H9 (cell line): ENCODE results near the gene DTNBP1. TPM values are rescaled to one million over a fixed set of nuclear protein-coding genes. Genes with fewer than 3 reads are reported as not detected.
A peak's percentile ranks its signal among the peaks of the same experiment; 100 is the strongest.

Experiments
- DNase-seq: peaks from one replicate; pipeline ENCODE4 v3.0.0-alpha.2; 2017
- H2AFZ ChIP-seq: one replicate; pipeline ENCODE4 v1.6.1; 2013; ENCODE audit warnings: mild to moderate bottlenecking, low read length, control low read depth, moderate library complexity
- H2AK5ac ChIP-seq: 2 replicates; pipeline ENCODE4 v1.6.1; 2013; ENCODE audit warnings: low read length, control low read depth, mixed read lengths; ENCODE audit not compliant: insufficient read length
- H2BK120ac ChIP-seq: one replicate; pipeline ENCODE4 v1.6.1; 2013; ENCODE audit warnings: low read depth, mild to moderate bottlenecking, low read length, control low read depth, inconsistent platforms; ENCODE audit not compliant: poor library complexity, severe bottlenecking
- H2BK12ac ChIP-seq: 2 replicates; pipeline ENCODE4 v1.6.1; 2013; ENCODE audit warnings: low read length, control low read depth, mixed read lengths, low read depth; ENCODE audit not compliant: insufficient read length
- H2BK15ac ChIP-seq: 2 replicates; pipeline ENCODE4 v1.6.1; 2013; ENCODE audit warnings: low read depth, low read length, control low read depth
- H2BK20ac ChIP-seq: one replicate; pipeline ENCODE4 v1.6.1; 2013; ENCODE audit warnings: low read depth, mild to moderate bottlenecking, low read length, control low read depth, inconsistent platforms; ENCODE audit not compliant: poor library complexity, severe bottlenecking
- H2BK5ac ChIP-seq: 2 replicates; pipeline ENCODE4 v1.6.1; 2013; ENCODE audit warnings: low read length, control low read depth, mixed read lengths; ENCODE audit not compliant: insufficient read length
- H3K14ac ChIP-seq: 2 replicates; pipeline ENCODE4 v1.6.1; 2013; ENCODE audit warnings: low read length, control low read depth; ENCODE audit not compliant: insufficient read depth
- H3K18ac ChIP-seq: 2 replicates; pipeline ENCODE4 v1.6.1; 2013; ENCODE audit warnings: low read depth, mild to moderate bottlenecking, mixed read lengths, low read length, control low read depth; ENCODE audit not compliant: insufficient read length
- H3K23ac ChIP-seq: 2 replicates; pipeline ENCODE4 v1.6.1; 2013; ENCODE audit warnings: low read length, control low read depth, mixed read lengths, low read depth; ENCODE audit not compliant: insufficient read length
- H3K23me2 ChIP-seq: 2 replicates; pipeline ENCODE4 v1.6.1; 2013; ENCODE audit warnings: low read depth, mild to moderate bottlenecking, mixed read lengths, low read length, control low read depth; ENCODE audit not compliant: insufficient read length, poor library complexity, severe bottlenecking
- H3K27ac ChIP-seq: 2 replicates; pipeline ENCODE4 v1.5.1; 2013; ENCODE audit warnings: low read length, control low read depth, mixed read lengths, low read depth; ENCODE audit not compliant: insufficient read length
- H3K27me3 ChIP-seq: 2 replicates; pipeline ENCODE4 v1.6.1; 2013; ENCODE audit warnings: low read length, control low read depth, inconsistent platforms; ENCODE audit not compliant: insufficient read depth
- H3K4ac ChIP-seq: 2 replicates; pipeline ENCODE4 v1.6.1; 2013; ENCODE audit warnings: low read depth, mild to moderate bottlenecking, control low read depth, inconsistent platforms, low read length, moderate library complexity
- H3K4me1 ChIP-seq: 2 replicates; pipeline ENCODE4 v1.6.1; 2013; ENCODE audit warnings: low read length, control low read depth, inconsistent platforms; ENCODE audit not compliant: insufficient read depth
- H3K4me2 ChIP-seq: 2 replicates; pipeline ENCODE4 v1.6.1; 2013; ENCODE audit warnings: low read length, control low read depth, mixed read lengths; ENCODE audit not compliant: insufficient read length, insufficient read depth
- H3K56ac ChIP-seq: 2 replicates; pipeline ENCODE4 v1.6.1; 2013; ENCODE audit warnings: low read depth, mild to moderate bottlenecking, mixed read lengths, low read length, control low read depth; ENCODE audit not compliant: insufficient read length
- H3K79me1 ChIP-seq: 2 replicates; pipeline ENCODE4 v1.6.1; 2013; ENCODE audit warnings: low read depth, mild to moderate bottlenecking, moderate library complexity, low read length, control low read depth, inconsistent platforms; ENCODE audit not compliant: insufficient read depth, poor library complexity, severe bottlenecking
- H3K79me2 ChIP-seq: 2 replicates; pipeline ENCODE4 v1.6.1; 2013; ENCODE audit warnings: low read length, control low read depth, inconsistent platforms; ENCODE audit not compliant: insufficient read depth
- H3K9ac ChIP-seq: 2 replicates; pipeline ENCODE4 v1.6.1; 2013; ENCODE audit warnings: low read length, control low read depth, mixed read lengths; ENCODE audit not compliant: insufficient read length; ENCODE audit errors: extremely low read depth
- H3K9me3 ChIP-seq: one replicate; pipeline ENCODE4 v1.6.1; 2013; ENCODE audit warnings: low read depth, low read length, inconsistent platforms; ENCODE audit not compliant: control insufficient read depth
- H3T11ph ChIP-seq: one replicate; pipeline ENCODE4 v1.6.1; 2013; ENCODE audit warnings: mild to moderate bottlenecking, low read length, control low read depth, inconsistent platforms
- H4K20me1 ChIP-seq: one replicate; pipeline ENCODE4 v1.6.1; 2013; ENCODE audit not compliant: control insufficient read depth, insufficient read length, insufficient read depth
- H4K5ac ChIP-seq: 2 replicates; pipeline ENCODE4 v1.6.1; 2013; ENCODE audit warnings: low read depth, mild to moderate bottlenecking, mixed read lengths, low read length, control low read depth; ENCODE audit not compliant: insufficient read length
- H4K8ac ChIP-seq: replicated peaks from 2 replicates; pipeline ENCODE4 v1.6.1; 2013; ENCODE audit warnings: low read length, control low read depth, mixed read lengths, low read depth; ENCODE audit not compliant: insufficient read length
- H4K91ac ChIP-seq: 2 replicates; pipeline ENCODE4 v1.6.1; 2013; ENCODE audit warnings: low read depth, mild to moderate bottlenecking, moderate library complexity, mixed read lengths, low read length, control low read depth; ENCODE audit not compliant: insufficient read length
- H3K27ac Mint-ChIP-seq, 3 experiments: 2 replicates in 2 of 3; 3 replicates in 1 of 3; pipeline ENCODE4 v1.8.0; 2020 to 2021; ENCODE audit warnings: mixed read lengths in 3 of 3, mild to moderate bottlenecking in 1 of 3, moderate library complexity in 1 of 3
- H3K27me3 Mint-ChIP-seq: 2 replicates; pipeline ENCODE4 v1.8.0; 2021; ENCODE audit warnings: low read depth, mild to moderate bottlenecking, moderate library complexity, mixed read lengths
- H3K36me3 Mint-ChIP-seq, 3 experiments: 2 replicates in 2 of 3; 3 replicates in 1 of 3; pipeline ENCODE4 v1.8.0; 2020 to 2021; ENCODE audit warnings: low read depth in 3 of 3, mixed read lengths in 3 of 3; ENCODE audit not compliant: insufficient read depth in 1 of 3
- H3K4me1 Mint-ChIP-seq, 2 experiments: 2 replicates each; pipeline ENCODE4 v1.8.0; 2020; ENCODE audit warnings: mixed read lengths in 2 of 2
- H3K4me3 Mint-ChIP-seq, 2 experiments: 2 replicates in 1 of 2; 3 replicates in 1 of 2; pipeline ENCODE4 v1.8.0; 2020 to 2021; ENCODE audit warnings: mild to moderate bottlenecking in 2 of 2, mixed read lengths in 2 of 2, moderate library complexity in 1 of 2
- H3K9me3 Mint-ChIP-seq, 2 experiments: 2 replicates in 1 of 2; 3 replicates in 1 of 2; pipeline ENCODE4 v1.8.0; 2020; ENCODE audit warnings: mild to moderate bottlenecking in 2 of 2, mixed read lengths in 2 of 2, moderate library complexity in 1 of 2
- WGBS: extraction: QIAGEN DNeasy Blood & Tissue Kit; methylation state at CpG from one replicate; pipeline ENCODE4 v1.1.7; 2013; ENCODE audit warnings: missing lambda C conversion rate, low lambda C conversion rate, mixed read lengths; ENCODE audit not compliant: insufficient read length; ENCODE audit errors: extremely low coverage; 5-methylcytosine and 5-hydroxymethylcytosine counted together
- total RNA-seq: library from RNA; stranded (reverse); gene quantifications from 2 replicates; pipeline ENCODE4 v1.2.1, GENCODE V29; 2021
- TF ChIP-seq, protein P1 (sequence below): fragments of 200-600 bp; sonication (generic); conservative IDR thresholded peaks from 3 replicates; pipeline ENCODE4 v1.8.0; 2021; ENCODE audit warnings: antibody characterized with exemption, mild to moderate bottlenecking

The DTNBP1 gene
- total RNA-seq, 1 experiment from 2014 or later: 12.9 TPM

DNA sequence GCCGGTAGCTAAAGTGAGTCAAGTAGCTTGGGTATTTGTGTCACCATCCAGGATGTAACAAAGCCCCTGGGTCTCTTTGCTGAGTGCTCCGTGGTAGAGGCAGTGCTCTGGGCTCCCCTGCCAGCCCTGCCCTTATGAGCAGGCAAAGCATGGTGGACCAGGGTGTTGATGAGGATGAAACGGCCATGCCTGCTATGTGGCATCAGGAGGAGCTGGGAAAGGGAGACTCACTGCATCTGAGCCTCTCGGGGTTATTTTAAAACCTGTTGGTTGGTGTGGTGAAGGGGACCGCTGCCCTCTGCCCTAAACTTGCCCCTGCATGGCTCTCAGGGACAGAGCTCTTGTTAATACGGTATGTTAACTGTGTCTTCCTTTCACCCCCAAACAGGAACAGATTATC, 143.1 kb downstream of the DTNBP1 start:
- H3K36me3 Mint-ChIP-seq: peaks cover 79 to 99% (median 97%) of the 10 kb centered on the region in 3 experiments

More for the DNA sequence above, 143.1 kb downstream of the DTNBP1 start:
- Histone ChIP-seq H2BK15ac (no peak overlapping the region), H2BK5ac (no peak overlapping the region), H3K23ac (no peak overlapping the region), H3K27ac (no peak overlapping the region), H2BK12ac (no peak overlapping the region), H2AFZ (no peak overlapping the region), H3K79me2 (no peaks in the 10 kb centered on the region), H3K4ac (no peak overlapping the region), H3K4me2 (no peak overlapping the region), H4K5ac (no peak overlapping the region), H2AK5ac (no peak overlapping the region), H3K56ac (no peak overlapping the region), H3K79me1 (no peaks in the 10 kb centered on the region), H4K20me1 (no peaks in the 10 kb centered on the region), H3T11ph (no peak overlapping the region), H3K14ac (no peak overlapping the region), H4K91ac (no peak overlapping the region), H3K18ac (no peak overlapping the region), H2BK120ac (no peak overlapping the region), H3K23me2 (no peaks in the 10 kb centered on the region), H4K8ac (no peak overlapping the region), H3K9ac (no peak overlapping the region), H3K9me3 (no peaks in the 10 kb centered on the region), H2BK20ac (no peak overlapping the region), H3K27me3 (no peaks in the 10 kb centered on the region), H3K4me1 (no peaks in the 10 kb centered on the region)
- TF ChIP-seq, protein P1, sequence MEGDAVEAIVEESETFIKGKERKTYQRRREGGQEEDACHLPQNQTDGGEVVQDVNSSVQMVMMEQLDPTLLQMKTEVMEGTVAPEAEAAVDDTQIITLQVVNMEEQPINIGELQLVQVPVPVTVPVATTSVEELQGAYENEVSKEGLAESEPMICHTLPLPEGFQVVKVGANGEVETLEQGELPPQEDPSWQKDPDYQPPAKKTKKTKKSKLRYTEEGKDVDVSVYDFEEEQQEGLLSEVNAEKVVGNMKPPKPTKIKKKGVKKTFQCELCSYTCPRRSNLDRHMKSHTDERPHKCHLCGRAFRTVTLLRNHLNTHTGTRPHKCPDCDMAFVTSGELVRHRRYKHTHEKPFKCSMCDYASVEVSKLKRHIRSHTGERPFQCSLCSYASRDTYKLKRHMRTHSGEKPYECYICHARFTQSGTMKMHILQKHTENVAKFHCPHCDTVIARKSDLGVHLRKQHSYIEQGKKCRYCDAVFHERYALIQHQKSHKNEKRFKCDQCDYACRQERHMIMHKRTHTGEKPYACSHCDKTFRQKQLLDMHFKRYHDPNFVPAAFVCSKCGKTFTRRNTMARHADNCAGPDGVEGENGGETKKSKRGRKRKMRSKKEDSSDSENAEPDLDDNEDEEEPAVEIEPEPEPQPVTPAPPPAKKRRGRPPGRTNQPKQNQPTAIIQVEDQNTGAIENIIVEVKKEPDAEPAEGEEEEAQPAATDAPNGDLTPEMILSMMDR: no peak
- WGBS: no CpG with 5 or more reads among the region's 6 CpGs
- H3K4me3 Mint-ChIP-seq: no peak overlapping the region
- no peak for DNase-seq
- peaks cover 0 to 6% of the 10 kb centered on the region in 2 experiments; a peak in 1 of 4 replicates for H3K4me1 Mint-ChIP-seq
- H3K27me3 Mint-ChIP-seq: peaks cover 8% of the 10 kb centered on the region
- H3K27ac Mint-ChIP-seq: peak overlapping the region in 2 of 3 experiments; percentile 42 to 65; a peak in 4 of 7 replicates
- peaks cover 8 to 14% of the 10 kb centered on the region in 2 experiments; a peak in 4 of 5 replicates for H3K9me3 Mint-ChIP-seq
